Stimulated activated CD4-positive, alpha-beta T cell treated with anti-CD3 and anti-CD28 coated beads, Interleukin-4, amount 100 ng/mL, for 1 hour (primary cell): ENCODE results near the gene IL1RAPL1.
"Not testable (repeated sequence)": the region's sequence is repeated elsewhere in the genome, so short reads cannot be mapped to it uniquely, and the experiment has no call there.

Experiments
- DNase-seq: peaks from one replicate; pipeline ENCODE4 v3.0.0-alpha.2; 2020

The IL1RAPL1 gene

DNA sequence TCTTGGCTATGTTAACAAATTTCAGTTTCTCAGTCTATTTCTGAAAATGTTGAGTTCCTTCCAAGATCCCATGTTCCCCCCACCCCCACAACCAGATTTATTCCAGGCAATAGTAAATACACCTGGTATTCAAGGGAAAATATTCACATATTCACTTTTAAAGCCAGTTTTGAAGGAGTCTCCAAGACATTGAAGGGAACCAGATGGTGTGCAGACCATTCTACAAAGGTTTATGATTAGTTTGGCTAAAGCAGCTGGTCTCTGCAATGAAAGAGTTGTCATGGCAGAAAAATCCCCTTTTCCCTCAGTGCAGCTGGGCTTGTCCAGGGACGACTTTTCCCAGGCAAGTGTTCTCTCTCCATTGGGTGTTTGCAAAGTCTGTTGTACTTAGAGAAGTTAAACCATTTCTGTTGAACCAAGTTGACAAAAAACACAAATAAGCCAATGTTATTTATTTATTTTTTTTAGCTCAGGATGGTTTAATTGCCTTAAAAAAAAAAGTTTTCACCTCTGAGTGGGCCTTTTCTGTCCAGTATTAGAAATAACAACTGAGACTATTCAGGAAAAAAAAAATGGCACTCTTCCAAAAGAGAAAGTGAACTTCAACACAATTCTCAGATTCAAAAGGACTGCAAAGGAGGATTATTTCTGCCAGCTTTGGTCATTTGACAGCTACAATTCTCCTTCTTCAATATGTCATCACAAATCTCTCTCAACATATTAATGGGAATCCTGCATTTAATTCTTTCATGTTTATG, 410.6 kb downstream of the IL1RAPL1 start:
- no peak for DNase-seq

DNA sequence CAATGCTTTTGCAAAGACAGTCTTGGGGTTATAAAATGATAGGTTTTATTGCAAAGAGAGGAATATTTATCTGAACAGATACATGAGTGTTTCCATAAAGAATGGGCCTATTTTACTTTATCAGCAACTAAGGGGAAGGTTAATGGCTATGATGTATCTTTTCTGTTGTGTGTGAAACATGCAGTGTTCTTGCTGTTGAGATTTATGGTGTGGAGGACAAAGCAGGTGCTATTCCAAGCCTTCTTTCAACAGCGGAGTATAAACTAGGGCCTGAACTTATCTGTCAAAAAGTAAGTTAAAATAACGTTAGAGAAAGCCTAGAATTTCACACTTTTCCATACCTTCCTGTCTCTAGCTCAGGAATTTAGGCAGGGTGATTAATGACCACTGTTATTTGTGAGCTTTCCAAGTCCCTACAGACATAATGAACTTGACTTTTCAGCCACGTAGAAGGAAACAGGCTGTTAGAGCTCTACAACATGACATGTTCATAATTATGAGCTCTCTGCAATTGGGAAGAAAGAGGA, 411.4 kb downstream of the IL1RAPL1 start:
- DNase-seq, result no peak

DNA sequence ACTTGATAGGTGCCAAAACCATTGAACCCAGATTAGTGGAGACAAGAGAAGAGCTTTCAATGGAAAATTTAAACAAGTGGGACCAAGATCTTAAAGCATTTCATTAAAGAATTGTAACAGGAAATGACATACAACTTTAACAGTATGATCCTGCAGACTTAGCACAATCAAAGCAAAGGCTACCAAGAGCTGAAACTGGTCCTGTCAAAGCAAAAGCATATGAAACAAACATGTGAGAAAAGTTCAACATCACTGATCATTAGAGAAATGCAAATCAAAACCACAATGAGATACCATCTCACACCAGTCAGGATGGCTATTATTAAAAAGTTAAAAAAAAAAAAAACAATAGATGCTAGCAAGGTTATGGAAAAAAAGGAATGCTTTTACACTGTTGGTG, 425.6 kb downstream of the IL1RAPL1 start:
- no peak for DNase-seq

DNA sequence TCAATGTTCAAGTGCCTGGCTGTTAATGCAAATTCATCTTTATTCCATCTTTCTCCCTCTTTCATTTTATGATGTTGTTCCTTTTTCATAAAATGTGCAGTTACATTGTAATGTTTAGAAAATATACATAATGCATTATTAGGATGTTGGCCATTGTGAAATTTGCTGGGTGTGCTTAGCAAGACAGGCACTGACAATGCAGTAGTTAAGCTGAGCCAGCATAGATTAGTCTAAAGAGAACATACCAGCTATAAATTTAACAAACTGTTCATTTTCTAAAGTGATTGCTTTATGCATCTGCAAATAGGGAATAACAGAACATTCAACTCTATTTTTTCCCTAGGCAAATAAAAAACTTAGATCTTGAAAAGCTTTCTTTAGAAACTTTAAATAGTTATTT, 436.0 kb downstream of the IL1RAPL1 start:
- DNase-seq, result no peak

DNA sequence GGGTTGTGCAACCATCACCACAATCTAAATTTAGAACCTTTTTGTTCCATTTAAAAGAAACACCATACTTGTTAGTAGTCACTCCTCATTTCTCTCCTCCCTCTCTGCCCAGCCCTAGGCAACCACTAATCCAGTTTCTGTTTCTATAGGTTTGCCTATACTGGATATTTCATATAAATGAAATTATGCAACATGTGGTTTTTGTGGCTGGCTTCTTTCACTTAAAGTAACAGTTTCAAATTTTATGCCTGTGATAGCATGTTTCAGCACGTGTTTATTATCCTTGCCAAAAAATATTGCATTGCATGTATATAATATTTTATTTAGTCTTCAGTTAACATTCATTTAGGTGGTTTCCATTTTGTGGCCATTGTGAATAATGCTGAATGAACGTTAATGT, 437.6 kb downstream of the IL1RAPL1 start:
- DNase-seq, result no peak

DNA sequence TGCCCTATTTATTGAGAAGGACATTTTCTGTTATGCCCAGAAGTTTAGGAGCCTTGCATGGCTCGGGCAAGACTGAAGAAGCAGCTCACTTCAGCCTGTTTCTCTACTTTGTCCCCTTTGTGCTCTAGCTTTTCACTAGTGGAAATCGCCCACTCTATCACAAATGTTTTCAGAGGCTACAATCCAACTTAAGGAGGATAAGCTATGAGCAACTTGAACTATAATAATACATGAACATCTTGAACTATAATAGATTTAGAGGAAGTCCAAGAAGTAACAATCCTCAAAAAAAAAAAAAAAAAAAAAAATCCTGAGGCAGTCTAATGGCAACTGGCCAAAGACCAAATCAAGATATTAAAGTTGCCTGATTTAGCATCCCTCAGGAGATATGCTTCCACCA, 452.3 kb downstream of the IL1RAPL1 start:
- DNase-seq, result no peak

DNA sequence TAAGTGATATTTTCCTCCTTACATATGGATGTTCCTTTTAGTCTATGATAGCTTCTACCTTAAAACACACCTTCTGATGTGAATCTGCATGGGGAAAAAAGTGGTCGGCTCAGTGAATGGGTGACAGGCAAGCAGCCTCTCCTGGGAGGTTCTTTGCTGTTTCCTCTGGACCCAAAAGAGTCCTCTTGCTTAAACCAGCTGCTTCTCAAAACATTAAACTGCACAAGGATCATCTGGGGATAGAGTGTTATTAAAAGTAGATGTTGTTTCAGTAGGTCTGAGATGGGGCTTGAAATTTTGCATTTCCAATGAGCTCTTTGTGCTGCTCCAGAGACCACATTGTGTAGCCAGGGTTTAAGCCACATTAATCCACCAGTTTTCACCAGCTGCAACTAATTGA, 452.9 kb downstream of the IL1RAPL1 start:
- no peak for DNase-seq

DNA sequence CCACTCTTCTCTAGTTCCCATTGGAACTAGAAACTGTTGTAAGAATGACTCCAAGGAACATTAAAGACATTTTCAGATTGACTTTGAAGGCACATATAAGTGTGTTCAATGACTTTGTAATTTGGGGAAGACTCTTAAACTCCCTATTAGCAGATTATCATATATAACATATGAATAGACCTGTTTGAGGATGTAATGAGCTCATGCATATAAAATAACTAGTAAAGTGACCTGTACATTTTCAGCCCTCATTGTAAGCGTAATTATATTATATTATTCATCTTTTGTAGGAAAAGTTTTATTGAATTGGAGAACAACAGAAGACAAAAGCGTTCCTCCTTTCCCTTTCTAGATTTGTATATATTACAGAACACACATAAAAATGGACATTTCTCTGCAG, 455.1 kb downstream of the IL1RAPL1 start:
- no peak for DNase-seq

DNA sequence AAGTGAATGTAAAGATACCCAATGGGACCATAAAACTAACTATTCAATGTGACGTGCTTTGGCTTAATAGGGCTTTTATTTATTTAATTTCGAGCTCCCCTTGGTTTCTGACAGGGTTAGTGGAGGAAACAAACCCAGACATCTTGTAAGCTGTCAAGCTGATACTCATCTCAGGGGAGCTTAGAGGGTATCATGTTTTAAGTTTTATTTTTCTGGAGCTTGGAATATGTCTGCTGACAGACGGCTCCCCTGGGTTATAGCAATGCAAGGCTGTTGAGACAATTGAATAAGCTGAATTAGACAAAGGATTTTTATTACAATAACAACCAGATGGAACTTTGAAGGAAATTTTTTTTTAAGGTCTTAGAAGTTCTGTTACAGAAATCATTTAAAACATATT, 456.5 kb downstream of the IL1RAPL1 start:
- no peak for DNase-seq

DNA sequence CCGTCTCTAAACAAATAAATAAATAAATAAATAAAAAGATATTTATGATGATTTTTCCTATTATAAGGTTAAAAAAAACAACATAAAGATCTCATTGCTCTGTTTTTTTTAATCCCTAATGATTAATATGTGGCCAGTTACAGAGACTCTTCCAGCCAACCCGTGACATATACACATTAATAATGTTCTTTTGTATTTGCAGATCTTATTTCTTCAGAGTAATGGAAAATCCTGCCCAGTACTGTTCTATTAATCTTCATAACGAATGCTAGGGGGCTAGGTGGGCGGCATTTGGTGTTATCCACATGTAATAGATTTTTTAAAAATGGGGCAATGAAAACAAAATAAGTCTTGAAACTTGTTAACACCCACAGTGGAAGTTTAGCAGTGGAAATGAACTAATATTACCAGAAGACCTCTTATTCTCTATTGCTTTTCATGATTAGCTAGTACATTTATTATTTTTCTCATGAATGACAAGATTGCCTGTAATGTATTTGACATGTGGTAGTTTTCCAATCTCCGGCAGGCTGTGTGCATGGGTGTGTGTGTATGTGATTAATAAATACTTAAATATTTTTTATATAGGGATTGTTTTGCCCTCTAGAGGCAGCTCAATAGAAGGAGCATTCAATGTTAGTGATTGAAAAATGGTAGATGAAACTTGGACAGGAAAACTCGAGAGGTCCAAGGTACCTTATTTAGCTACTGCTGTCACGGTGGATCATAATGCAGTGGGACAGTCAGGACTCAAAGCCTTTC, 457.4 kb downstream of the IL1RAPL1 start:
- DNase-seq, result no peak

DNA sequence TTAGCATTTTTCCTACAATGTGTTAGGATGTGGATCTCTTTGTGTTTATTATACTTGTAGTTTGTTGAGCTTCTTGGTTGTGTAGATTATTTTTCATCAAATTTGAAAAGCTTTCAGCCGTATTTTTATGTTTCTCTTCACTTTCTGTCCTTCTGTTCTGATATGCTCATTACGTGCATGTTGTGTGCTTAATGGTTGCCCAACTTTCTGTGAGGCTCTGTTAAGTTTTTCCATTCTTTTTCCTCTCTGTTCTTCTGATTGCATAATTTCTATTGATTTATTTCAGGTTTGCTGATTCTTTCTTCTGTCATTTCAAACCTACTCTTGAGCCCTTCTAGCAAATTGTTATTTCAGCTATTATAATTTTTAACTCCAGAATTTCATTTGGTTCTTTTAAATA, 478.2 kb downstream of the IL1RAPL1 start:
- no peak for DNase-seq

DNA sequence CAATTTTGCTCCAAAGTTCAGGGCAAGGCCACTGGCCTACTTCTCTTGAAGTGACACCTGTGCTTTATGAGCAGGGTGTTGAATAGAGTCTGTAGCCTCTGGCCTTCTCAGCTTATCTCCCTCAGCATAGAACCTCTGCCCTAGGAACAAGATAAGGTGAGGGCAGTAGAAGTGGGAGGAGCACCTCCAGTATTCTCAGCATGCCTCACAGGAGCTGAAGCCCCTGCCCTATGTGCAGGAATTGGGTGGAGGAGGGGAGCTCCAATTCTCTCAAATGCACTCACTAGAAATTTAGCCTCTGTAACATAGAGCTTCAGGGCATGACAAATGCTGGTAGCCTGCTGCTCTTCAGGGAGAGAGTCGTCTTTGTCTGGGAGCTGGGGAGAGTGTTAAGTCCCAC, 479.3 kb downstream of the IL1RAPL1 start:
- DNase-seq, result no peak

DNA sequence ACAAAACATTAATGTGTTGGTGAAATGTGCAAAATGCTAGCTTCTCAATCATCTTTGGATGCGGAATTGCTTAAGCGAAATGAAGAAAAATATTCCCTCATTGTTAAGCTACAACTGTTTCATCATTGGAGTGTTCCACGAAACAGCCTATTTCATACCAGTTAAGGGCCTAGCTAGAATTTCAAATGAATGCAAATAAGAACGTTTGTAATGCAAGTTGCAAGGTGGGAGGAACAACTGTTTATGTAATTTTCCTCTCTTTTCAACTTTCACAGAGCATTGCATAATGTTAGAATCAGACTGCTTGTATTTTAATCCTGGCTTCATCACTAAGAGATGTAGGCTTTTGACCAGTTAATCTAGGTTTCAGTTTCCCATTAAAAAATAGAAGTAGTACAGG, 480.1 kb downstream of the IL1RAPL1 start:
- no peak for DNase-seq

DNA sequence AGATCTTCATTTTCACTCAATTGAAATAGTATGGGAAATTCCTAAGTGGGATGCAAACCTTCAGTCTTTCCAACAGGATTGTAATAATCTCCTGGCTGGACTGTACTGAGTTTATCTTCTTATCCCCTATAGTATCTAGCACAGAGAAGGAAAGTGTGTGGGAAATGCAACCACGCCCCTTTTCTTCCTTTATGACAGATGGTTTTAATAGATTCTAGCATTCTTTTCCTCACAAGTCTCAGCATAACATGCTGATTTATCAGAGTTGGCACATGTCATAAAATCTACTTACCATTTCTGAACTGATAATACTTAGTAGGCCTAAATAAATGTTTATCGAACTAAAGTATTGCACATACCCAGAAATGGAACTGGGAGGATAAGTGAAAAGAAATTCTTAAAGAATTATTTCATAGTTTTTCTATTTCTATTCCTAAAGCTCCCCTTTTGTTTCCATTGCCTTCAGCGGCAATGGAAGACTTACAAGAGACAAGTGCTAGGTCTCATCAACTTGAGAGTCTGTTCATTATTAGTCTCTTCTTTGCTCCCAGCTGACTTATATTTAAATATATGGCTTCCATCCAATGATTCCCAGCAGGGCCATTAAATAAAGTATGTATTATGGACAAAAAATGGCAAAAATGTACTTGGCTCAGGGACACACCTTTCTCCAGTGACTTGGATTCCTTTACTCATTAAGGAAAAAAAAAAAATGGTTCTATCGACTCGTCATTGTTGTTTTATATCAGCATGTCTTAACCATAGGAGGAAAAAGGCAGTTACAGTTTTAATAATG, 484.5 kb downstream of the IL1RAPL1 start:
- no peak for DNase-seq

DNA sequence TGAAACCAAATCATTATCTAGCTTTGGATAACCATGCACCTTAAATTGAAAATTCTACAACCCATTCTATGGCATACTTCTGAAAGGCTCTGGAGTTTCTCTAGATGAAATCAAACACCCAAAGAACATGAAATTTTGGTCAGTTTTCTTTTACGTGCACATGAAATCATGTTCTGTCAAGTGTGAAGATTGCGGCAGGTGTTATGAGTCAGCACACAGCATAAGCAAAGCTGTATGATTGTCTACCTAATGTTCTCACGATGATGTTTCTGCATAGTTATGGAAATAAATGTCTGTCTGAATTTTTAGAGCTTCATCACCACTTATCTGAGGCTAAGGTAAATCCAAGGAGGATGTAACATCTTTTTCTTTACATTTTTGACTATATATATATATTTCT, 495.3 kb downstream of the IL1RAPL1 start:
- DNase-seq, result no peak

DNA sequence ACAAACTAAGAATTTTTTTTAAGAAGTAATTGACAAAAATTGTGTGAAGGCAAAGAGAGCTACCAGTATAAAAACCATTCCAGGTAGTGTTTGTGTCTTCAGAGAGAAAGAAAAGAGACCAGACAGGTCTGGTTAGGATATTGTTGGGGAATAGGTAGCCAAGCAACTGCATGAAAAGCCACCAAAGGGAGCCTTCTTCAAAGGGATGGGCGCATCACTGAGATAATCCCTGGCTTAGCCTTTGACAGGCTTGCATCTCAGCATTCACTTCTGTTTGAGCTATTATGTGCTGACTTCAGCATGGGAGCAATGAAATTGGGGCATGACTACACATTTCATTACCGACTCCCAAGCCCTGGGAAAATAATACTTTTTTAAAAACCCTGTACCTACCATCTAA, 496.6 kb downstream of the IL1RAPL1 start:
- DNase-seq, result no peak

DNA sequence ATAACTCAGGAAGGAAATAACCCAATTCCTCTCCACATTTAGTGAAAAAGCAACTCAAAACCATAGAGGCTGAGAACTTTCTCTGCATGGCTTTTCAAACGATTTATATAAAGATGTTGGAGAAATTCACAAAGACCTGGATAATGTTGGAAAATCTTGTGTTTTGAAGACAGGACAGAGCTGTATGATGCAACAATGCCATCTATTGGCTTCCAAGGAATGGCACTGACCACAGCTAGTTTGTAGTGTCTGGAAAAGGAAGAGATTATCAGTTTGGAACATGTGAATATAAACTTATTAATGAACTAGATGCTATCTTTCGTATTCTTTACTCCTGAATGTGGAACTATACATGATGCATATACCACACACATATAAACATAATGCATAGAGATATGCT, 503.6 kb downstream of the IL1RAPL1 start:
- no peak for DNase-seq

DNA sequence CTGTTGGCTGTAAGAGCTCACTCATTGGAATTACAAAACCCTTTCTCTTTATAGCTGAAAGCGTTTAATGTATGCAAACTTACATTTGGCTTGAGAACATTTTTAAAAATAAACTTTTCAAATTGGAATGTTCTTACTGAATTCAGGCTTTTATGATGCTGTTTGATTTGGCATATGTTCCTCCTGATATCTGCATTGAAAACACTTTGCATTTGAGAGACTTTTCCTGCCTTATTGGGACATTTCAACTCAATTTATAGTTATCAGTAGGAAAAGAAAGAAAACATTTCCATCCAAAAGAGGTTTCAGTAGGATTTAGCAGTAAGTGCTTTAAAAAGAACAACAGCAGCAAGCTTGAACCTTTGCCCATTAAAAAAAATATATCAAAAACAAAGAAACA, 520.0 kb downstream of the IL1RAPL1 start:
- no peak for DNase-seq

DNA sequence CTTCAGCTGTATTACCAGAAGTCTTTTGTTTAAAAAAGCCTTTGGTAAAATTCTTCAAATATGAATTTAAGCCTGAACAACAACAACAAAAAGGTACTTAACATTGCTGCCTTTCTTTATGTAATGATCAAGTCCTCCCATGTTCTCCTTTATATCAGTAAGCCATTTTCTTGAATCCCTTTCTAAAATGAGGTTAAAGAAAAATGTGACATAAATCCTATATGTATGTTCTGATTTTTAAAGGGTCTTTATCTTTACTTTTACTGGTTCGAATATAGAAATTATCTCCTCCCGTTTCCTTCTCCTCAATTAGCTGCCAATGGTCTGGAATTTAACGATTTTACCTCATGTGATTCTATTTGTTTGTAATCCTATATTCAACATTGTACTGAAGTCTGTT, 522.8 kb downstream of the IL1RAPL1 start:
- no peak for DNase-seq

DNA sequence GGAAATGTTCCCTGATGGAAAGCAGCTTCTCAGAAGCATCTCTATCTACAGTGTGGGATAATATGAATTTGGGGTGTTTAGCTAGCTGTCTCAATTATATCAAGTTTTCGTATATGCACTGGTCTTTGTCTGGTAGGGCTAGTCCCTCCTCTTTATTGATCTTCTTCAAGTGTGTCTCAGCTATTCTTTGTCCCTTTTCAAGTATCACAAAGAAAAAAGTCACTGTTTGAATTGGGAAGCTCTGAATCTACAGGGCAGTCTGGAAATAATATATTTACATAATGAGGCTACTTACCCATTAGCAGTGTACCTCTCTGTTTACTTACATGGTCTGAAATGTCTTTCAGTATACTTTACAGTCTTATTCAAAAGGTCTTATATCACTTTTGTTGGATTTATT, 526.0 kb downstream of the IL1RAPL1 start:
- no peak for DNase-seq

DNA sequence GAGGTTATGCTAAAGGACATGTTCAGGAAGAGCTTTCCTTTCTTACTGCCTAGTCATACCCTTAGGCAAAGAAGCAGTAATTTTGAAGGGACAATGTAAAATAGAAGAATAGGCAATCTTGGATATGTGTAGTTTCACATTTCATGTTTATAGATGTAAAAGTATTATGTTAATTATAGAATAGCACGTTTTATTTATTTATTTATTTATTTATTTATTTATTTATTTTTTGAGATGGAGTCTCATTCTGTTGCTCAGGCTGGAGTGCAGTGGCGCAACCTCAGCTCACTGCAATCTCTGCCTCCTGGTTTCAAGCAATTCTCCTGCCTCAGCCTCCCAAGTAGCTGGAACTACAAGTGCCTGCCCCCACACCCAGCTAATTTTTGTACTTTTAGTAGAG, 535.6 kb downstream of the IL1RAPL1 start:
- not testable (repeated sequence) for DNase-seq

DNA sequence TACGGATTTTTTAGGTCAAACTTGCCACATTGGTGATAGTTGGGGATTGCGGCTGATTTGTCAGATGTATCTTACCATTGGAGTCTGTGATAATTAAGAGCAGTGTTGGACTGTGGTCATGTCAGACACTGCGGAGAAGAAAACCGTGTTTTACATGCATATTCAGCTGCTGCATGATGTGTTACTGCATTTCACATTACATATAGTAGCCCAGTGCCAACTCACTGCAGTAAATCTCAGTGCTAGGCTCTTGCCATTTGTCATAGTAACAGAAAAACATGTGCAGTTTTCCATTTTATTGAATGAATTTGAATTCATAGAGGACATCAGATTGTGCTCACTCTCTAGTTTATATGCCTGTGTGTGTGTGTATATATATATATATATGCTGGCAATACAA, 543.7 kb downstream of the IL1RAPL1 start:
- no peak for DNase-seq

DNA sequence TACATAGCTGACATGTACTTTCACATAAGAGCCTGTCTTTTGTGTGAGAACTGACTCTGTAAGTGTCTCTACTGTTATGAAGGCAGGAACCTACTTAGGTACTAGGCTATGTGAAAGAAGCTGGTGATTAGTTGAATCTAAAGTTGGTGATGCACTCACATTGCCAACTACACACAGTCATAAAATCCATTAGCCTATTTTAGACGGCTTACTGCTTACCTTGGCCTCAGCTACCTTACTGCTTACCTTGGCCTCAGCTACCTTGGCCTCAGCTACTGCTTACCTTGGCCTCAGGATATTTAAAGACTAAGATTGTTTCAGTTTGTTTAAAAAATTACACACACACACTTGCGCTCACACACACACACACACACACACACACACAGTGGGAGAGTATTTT, 549.7 kb downstream of the IL1RAPL1 start:
- no peak for DNase-seq

DNA sequence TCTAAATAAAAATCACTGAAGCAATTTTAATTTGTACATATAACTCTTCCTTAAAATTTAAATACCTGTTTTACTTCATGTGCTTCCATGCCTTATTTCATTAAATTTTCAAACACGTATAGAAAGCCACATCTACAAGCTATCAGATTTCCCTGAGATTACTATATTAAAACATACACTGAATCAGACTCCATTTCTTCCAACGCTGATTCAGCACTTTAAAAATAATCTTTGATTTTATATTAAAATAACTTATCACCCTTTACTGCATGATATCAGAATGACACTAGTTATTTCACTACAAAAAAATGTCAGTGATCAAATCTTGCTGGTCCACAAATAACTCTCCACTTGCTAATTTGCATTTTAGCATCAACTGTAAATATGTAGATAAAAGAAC, 550.8 kb downstream of the IL1RAPL1 start:
- DNase-seq, result no peak
